Heart left ventricle (tissue), 16 donors: ENCODE data around the gene SSC5D. TPM values are rescaled to one million over a fixed set of nuclear protein-coding genes. Genes with fewer than 3 reads are reported as not detected.

Source experiments
- ATAC-seq, 4 donors: fragments of 200-7000 bp; cut with Tn5 transposase; one replicate each; pipeline ENCODE4 v1.9.1; 2020 to 2022; ENCODE audit warnings: moderate library complexity in 4 of 4, mild to moderate bottlenecking in 3 of 4, moderate number of reproducible peaks in 1 of 4
- DNase-seq, 5 donors: peaks; one replicate each; pipeline ENCODE4 v3.0.0-alpha.2; 2020
- H3K27ac ChIP-seq, 12 donors: fragments of 200-600 bp; sonication (generic) in 4 of 12; one replicate each; pipeline versions ENCODE4 v1.5.0 to v1.8.0; 2016 to 2022; ENCODE audit warnings: mild to moderate bottlenecking in 2 of 12
- H3K27me3 ChIP-seq, 9 donors: fragments of 200-600 bp; sonication (generic) in 2 of 9; one replicate each; pipeline versions ENCODE4 v1.5.1 to v1.8.0; 2016 to 2022; ENCODE audit warnings: mild to moderate bottlenecking in 3 of 9
- H3K36me3 ChIP-seq, 9 donors: fragments of 200-600 bp; sonication (generic) in 2 of 9; one replicate each; pipeline versions ENCODE4 v1.5.0 to v1.8.0; 2018 to 2022; ENCODE audit warnings: mild to moderate bottlenecking in 2 of 9
- H3K4me1 ChIP-seq, 12 donors: fragments of 200-600 bp; sonication (generic) in 4 of 12; one replicate each; pipeline versions ENCODE4 v1.5.0 to v1.8.0; 2016 to 2022; ENCODE audit warnings: mild to moderate bottlenecking in 3 of 12
- H3K4me3 ChIP-seq, 12 donors: fragments of 200-600 bp; sonication (generic) in 4 of 12; one replicate each; pipeline versions ENCODE4 v1.5.0 to v1.8.0; 2017 to 2022; ENCODE audit warnings: mild to moderate bottlenecking in 9 of 12, moderate library complexity in 4 of 12
- H3K9me3 ChIP-seq, 12 donors: fragments of 200-600 bp; sonication (generic) in 4 of 12; one replicate each; pipeline versions ENCODE4 v1.5.0 to v1.8.0; 2016 to 2022; ENCODE audit warnings: mild to moderate bottlenecking in 1 of 12
- CTCF ChIP-seq, 12 donors: fragments of 200-600 bp; sonication (generic) in 4 of 12; IDR thresholded peaks; one replicate each; pipeline versions ENCODE4 v1.5.0 to v1.8.0; 2018 to 2022; ENCODE audit warnings: antibody characterized with exemption in 12 of 12, mild to moderate bottlenecking in 5 of 12
- POLR2A ChIP-seq, 2 donors: fragments of 450-650 bp; IDR thresholded peaks; one replicate each; pipeline ENCODE4 v1.6.1; 2017; ENCODE audit warnings: antibody characterized with exemption in 2 of 2, mild to moderate bottlenecking in 2 of 2, moderate library complexity in 2 of 2
- WGBS, 4 donors: extraction: QIAGEN DNeasy Blood & Tissue Kit in 2 of 4; methylation state at CpG; one replicate each; pipeline versions ENCODE4 v1.1.5 to v1.1.7; 2013 to 2018; 5-methylcytosine and 5-hydroxymethylcytosine counted together
- intact Hi-C, 10 donors: fragments of 100-400 bp; cut with DNase I; formaldehyde crosslinking; loops; one replicate each; pipeline versions ENCODE4 v1.11.1 to v1.14.2; 2022
- polyA plus RNA-seq, 2 donors: library from polyadenylated mRNA; stranded (reverse); fragments of 200-250 nt; gene quantifications; one replicate each; pipeline ENCODE4 v1.2.3, GENCODE V29; 2013
- total RNA-seq, 9 donors: library from RNA; depleted of rRNA in 2 of 9; stranded (reverse); fragments of >200 nt in 2 of 9; fragmentation: NEBNext Ultra II Directional in 3 of 9; extraction: Animal tissue kit (Norgen Biotek cat#: 25700) in 3 of 9; gene quantifications; one replicate each; pipeline versions ENCODE4 v1.1.0 to v1.2.4, GENCODE V29; 2016 to 2023
- donor health status: ischemic (EF 13 %, LVEDD 7.1; RV severe dilation, severe dysfunction).
- donor health status: healthy with polysubstance abuse.
- donor health status: DM: no; HTN: yes; CAD: no.
- donor health status: DM: no; HTN: no; CAD: no.
- donor health status: ischemic (EF 25% LVEDD 6.9; RV normal size, moderate dysfunction).
- donor health status: ischemic (EF 25% LVEDD 5.7; RV mildly dilated, moderate dysfunction).
- donor health status: healthy.
- donor health status: DM: yes; HTN: yes; CAD: no.
- donor health status: ischemic (EF 35%, LVEDD 5.7; RV mildly dilated, moderate dysfunction).
- donor health status: nonischemic (EF 11% LVEDD 7.7; RV severe dilation, severe dysfunction).
- donor health status: DM: yes; HTN: yes; CAD: no.
- donor health status: PGD.
- donor health status: ischemic (EF 29% LVEDD 5.4; RV normal size, mild dysfunction).
- donor health status: nonischemic (EF 23%, LVEDD 6.1; RV moderate dilation, normal function).

The SSC5D gene
- total and polyA plus RNA-seq, 11 donors: 0.91 to 6.2 (median 3.1) TPM

GRCh38 chr19:55491546-55492360, 3.5 kb downstream of the SSC5D start:
- Histone ChIP-seq H3K4me3 (no peak overlapping the region), H3K27ac (peak overlapping the region in 4 of 12 donors; percentile 19 to 99 (median 64)), H3K9me3 (no peaks in the 10 kb centered on the region), H3K4me1 (peaks cover 0 to 43% (median 26%) of the 10 kb centered on the region in 12 donors), H3K27me3 (peaks cover 0 to 11% (median 0%) of the 10 kb centered on the region in 9 donors), H3K36me3 (peaks cover 0 to 7% (median 0%) of the 10 kb centered on the region in 9 donors)
- WGBS, 4 donors: 75 to 80% (median 77%) methylated on average over 23 to 24 of the region's 24 CpGs
- DNase-seq (peak in 2 of 5 donors; percentile 18 to 20), ATAC-seq (no peak)
- intact Hi-C loops: no loop called here
- TF ChIP-seq CTCF (IDR thresholded peaks at IDR 0.05) (no peak), POLR2A (IDR thresholded peaks at IDR 0.05) (no peak)

- H3K27ac ChIP-seq: peak overlapping the region in 7 of 12 donors; percentile 85 to 99 (median 93)
- peaks cover 0 to 11% (median 0%) of the 10 kb centered on the region in 9 donors for H3K27me3 ChIP-seq
- no peaks in the 10 kb centered on the region for H3K9me3 ChIP-seq
- H3K36me3 ChIP-seq: peaks cover 0 to 14% (median 0%) of the 10 kb centered on the region in 9 donors
- peak in 2 of 5 donors; percentile 12 to 17 for DNase-seq
- no peak overlapping the region for H3K4me3 ChIP-seq
- TF ChIP-seq CTCF (IDR thresholded peaks at IDR 0.05): no peak
- TF ChIP-seq POLR2A (IDR thresholded peaks at IDR 0.05): no peak
- no peak for ATAC-seq
- peaks cover 0 to 36% (median 21%) of the 10 kb centered on the region in 12 donors for H3K4me1 ChIP-seq
- 48 to 56% (median 52%) methylated on average over 12 of the region's 12 CpGs for WGBS, 4 donors
- intact Hi-C loops: no loop called here
Observed at GRCh38 chr19:55492362-55492944, 4.2 kb downstream of the SSC5D start.

- Histone ChIP-seq H3K27ac (peak overlapping the region; percentile 77 to 99 (median 86)), H3K9me3 (no peaks in the 10 kb centered on the region), H3K36me3 (peaks cover 0 to 17% (median 0%) of the 10 kb centered on the region in 9 donors), H3K27me3 (peaks cover 0 to 11% (median 0%) of the 10 kb centered on the region in 9 donors), H3K4me1 (peaks cover 0 to 29% (median 15%) of the 10 kb centered on the region in 12 donors), H3K4me3 (peak overlapping the region in 11 of 12 donors; percentile 24 to 68 (median 49))
- TF ChIP-seq CTCF (IDR thresholded peaks at IDR 0.05) (peak in 1 of 12 donors; percentile 8), POLR2A (IDR thresholded peaks at IDR 0.05) (no peak)
- peak in 2 of 4 donors; percentile 5 to 10 for ATAC-seq
- intact Hi-C loops: no loop called here
- WGBS, 4 donors: 30 to 49% (median 33%) methylated on average over 16 to 18 of the region's 18 CpGs
- DNase-seq: peak in 4 of 5 donors; percentile 41 to 71 (median 61)
Observed at GRCh38 chr19:55493052-55493644, 4.9 kb downstream of the SSC5D start.
